Tibial artery (tissue), 4 donors: ENCODE measurements around the gene KAT2A.

Experiments used
- DNase-seq, 2 donors: peaks; one replicate each; pipeline ENCODE4 v3.0.0-alpha.2; 2019
- H3K27ac ChIP-seq, 2 donors: fragments of 200-600 bp; sonication (generic) in 1 of 2; 1 replicate in 1 of 2; 2 replicates in 1 of 2; pipeline ENCODE4 v1.5.1; 2018 to 2019; ENCODE audit warnings: mild to moderate bottlenecking in 1 of 2
- H3K27me3 ChIP-seq, 2 donors: fragments of 200-600 bp; sonication (generic) in 1 of 2; one replicate each; pipeline versions ENCODE4 v1.5.1 to v1.6.0; 2016 to 2019
- H3K36me3 ChIP-seq, 3 donors: fragments of 200-600 bp; sonication (generic) in 2 of 3; one replicate each; pipeline ENCODE4 v1.5.1; 2016 to 2019; ENCODE audit warnings: mild to moderate bottlenecking in 2 of 3
- H3K4me1 ChIP-seq, 4 donors: fragments of 200-600 bp; sonication (generic) in 2 of 4; 1 replicate in 3 of 4; 2 replicates in 1 of 4; pipeline ENCODE4 v1.5.1; 2016 to 2019
- H3K4me3 ChIP-seq, 2 donors: fragments of 200-600 bp; sonication (generic) in 1 of 2; 1 replicate in 1 of 2; 2 replicates in 1 of 2; pipeline ENCODE4 v1.5.1; 2018 to 2019; ENCODE audit warnings: mild to moderate bottlenecking in 2 of 2
- H3K9me3 ChIP-seq, 3 donors: fragments of 200-600 bp; sonication (generic) in 1 of 3; one replicate each; pipeline ENCODE4 v1.5.1; 2016 to 2019
- CTCF ChIP-seq, 2 experiments: fragments of 200-600 bp in 1 of 2; fragments of 450-650 bp in 1 of 2; IDR thresholded peaks; one replicate each; pipeline ENCODE4 v1.5.1; 2017 to 2019; ENCODE audit warnings: antibody characterized with exemption in 2 of 2, mild to moderate bottlenecking in 1 of 2, moderate library complexity in 1 of 2
- intact Hi-C: fragments of 100-400 bp; cut with DNase I; formaldehyde crosslinking; loops from one replicate; pipeline ENCODE4 v1.15.0; 2023; ENCODE audit warnings: low total_unique reads

The KAT2A gene

DNA sequence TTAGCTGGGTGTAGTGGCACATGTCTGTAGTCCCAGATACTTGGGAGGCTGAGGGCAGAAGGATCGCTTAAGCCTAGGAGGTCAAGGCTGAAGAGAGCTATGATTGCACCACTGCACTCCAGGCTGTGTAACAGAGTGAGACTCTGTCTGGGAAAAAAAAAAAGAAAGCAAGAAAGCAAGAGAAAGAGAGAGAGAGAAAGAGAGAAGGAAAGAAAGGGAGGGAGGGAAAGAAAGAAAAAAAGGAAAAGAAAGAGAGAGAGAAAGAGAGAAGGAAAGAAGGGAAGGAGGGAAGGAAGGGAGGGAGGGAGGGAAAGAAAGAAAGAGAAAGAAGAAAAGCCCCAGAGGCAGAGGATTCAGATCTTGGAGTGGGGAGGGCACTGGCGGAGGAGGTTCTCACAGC is 15.2 kb downstream of the KAT2A start:
- no peaks in the 10 kb centered on the region for H3K9me3 ChIP-seq
- TF ChIP-seq CTCF (IDR thresholded peaks at IDR 0.05) = no peak
- H3K27me3 ChIP-seq = no peaks in the 10 kb centered on the region
- H3K27ac ChIP-seq = no peak overlapping the region
- no peak for DNase-seq
- H3K4me3 ChIP-seq = no peak overlapping the region
- H3K4me1 ChIP-seq = peaks cover 0 to 7% (median under 1%) of the 10 kb centered on the region in 4 donors
- H3K36me3 ChIP-seq = peaks cover 10 to 64% (median 11%) of the 10 kb centered on the region in 3 donors
- intact Hi-C loops = no loop called here

DNA sequence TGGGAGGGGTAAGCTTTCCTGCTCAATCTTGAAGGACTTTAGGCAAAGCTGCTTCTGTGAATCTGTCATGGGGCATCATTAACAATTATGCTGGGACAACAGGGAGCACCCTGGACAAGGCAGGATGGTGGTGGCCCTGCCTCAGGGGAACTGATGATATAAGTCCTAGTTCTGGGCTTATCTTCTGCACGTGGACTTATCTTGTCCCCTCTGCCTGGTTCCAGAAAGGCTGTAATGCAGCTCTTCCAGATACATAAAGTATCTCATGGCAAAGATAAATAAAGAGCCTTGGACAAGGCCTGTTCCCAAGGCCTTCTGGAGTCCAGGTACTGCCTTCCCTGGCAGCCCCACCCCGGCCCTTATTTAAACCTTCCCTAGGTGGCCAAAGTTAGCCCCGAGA is 16.9 kb downstream of the KAT2A start:
- no peaks in the 10 kb centered on the region for H3K9me3 ChIP-seq
- peaks cover 10 to 58% (median 11%) of the 10 kb centered on the region in 3 donors for H3K36me3 ChIP-seq
- no peak overlapping the region for H3K27ac ChIP-seq
- no peak for DNase-seq
- no peak overlapping the region for H3K4me3 ChIP-seq
- H3K4me1 ChIP-seq = peaks cover 0 to 5% (median 0%) of the 10 kb centered on the region in 4 donors
- H3K27me3 ChIP-seq = no peaks in the 10 kb centered on the region
- no peak for TF ChIP-seq CTCF (IDR thresholded peaks at IDR 0.05)
- intact Hi-C loops = loop anchor here (5.0 kb wide), 1 partner anchor 37 kb away; no protein-coding TSS in a partner anchor

DNA sequence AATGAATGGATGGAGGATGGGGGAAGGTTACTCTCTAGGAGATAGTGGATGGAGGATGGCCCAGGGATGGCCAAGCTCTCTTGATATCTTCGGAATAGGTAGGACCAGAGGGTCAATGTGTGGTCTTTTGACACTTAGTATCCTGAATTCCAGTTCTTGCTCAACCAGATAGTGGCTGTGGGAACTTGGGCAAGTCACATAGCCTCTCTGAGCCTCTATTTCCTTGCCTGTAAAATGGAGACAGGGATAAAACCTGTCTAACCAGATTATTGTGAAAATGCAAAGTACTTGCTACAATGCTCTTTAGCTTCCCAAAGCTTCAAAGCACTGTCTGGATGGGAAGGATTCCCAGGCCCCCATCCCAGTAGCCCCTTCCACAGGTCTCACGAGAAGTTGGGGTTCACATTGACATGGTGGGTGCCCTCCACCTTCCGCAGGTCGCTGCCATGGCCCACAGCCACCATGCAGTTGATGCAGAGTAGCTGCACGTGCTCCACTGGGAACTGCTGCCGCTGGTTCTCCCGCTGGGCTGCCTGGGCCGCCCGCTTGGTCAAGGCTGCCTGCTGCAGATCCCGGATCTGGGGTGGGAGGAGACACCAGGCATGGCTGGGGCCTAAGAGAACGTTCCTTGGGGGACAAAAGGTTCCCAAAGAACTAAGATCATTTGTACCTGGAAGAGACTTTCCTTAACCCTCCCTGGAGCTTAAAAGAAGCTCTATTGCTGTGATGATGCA is 17.8 kb downstream of the KAT2A start:
- intact Hi-C loops = loop anchor here (5.0 kb wide), 1 partner anchor 36 kb away; no protein-coding TSS in a partner anchor
- Histone ChIP-seq H3K27me3 (peaks cover 0 to 4% of the 10 kb centered on the region in 2 donors), H3K9me3 (no peaks in the 10 kb centered on the region), H3K27ac (no peak overlapping the region), H3K4me3 (no peak overlapping the region), H3K4me1 (peaks cover 0 to 7% (median 2%) of the 10 kb centered on the region in 4 donors), H3K36me3 (peaks cover 2 to 52% (median 11%) of the 10 kb centered on the region in 3 donors)
- no peak for TF ChIP-seq CTCF (IDR thresholded peaks at IDR 0.05)
- DNase-seq = no peak

- H3K9me3 ChIP-seq = no peaks in the 10 kb centered on the region
- TF ChIP-seq CTCF (IDR thresholded peaks at IDR 0.05) = peak; percentile 66 to 73
- H3K27me3 ChIP-seq = peaks cover 0 to 21% of the 10 kb centered on the region in 2 donors
These were observed 19.5 kb downstream of the KAT2A start for GRCh38 chr17:42101513-42102292.

GRCh38 chr17:42098730-42099399 is 22.3 kb downstream of the KAT2A start:
- DNase-seq = no peak
- intact Hi-C loops = no loop called here
- no peak for TF ChIP-seq CTCF (IDR thresholded peaks at IDR 0.05)
- Histone ChIP-seq H3K36me3 (peaks cover 0 to 15% (median 0%) of the 10 kb centered on the region in 3 donors), H3K9me3 (no peaks in the 10 kb centered on the region), H3K4me3 (no peak overlapping the region), H3K27me3 (peaks cover 0 to 44% of the 10 kb centered on the region in 2 donors), H3K4me1 (peaks cover 0 to 13% (median 6%) of the 10 kb centered on the region in 4 donors), H3K27ac (no peak overlapping the region)

More at GRCh38 chr17:42101513-42102292, 19.5 kb downstream of the KAT2A start:
- Histone ChIP-seq H3K4me3 (no peak overlapping the region), H3K36me3 (peaks cover 0 to 41% (median 11%) of the 10 kb centered on the region in 3 donors), H3K27ac (no peak overlapping the region), H3K4me1 (peaks cover 0 to 13% (median 6%) of the 10 kb centered on the region in 4 donors)
- intact Hi-C loops = loop anchor here (5.0 kb wide), 1 partner anchor 34 kb away; no protein-coding TSS in a partner anchor
- DNase-seq = peak; percentile 67 to 82
